A549 (cell line): ENCODE measurements around the gene EXT2.

Experiments
- CEBPB ChIP-seq, 2 experiments: fragments of >200 bp in 1 of 2; sonication (Bioruptor Twin) in 1 of 2; formaldehyde crosslinking in 1 of 2; IDR thresholded peaks; 2 replicates each; pipeline ENCODE4 v1.6.1; 2012 to 2016
- CTCF ChIP-seq: fragments of >200 bp; sonication (Bioruptor Twin); formaldehyde crosslinking; IDR thresholded peaks from 3 replicates; pipeline ENCODE4 v1.5.1; 2016
- EP300 ChIP-seq, 2 experiments: fragments of >200 bp; sonication (Bioruptor Twin); formaldehyde crosslinking; IDR thresholded peaks; 2 replicates in 1 of 2; 3 replicates in 1 of 2; pipeline ENCODE4 v1.6.1; 2016 to 2017
- ESRRA ChIP-seq: fragments of 150-350 bp; IDR thresholded peaks from 2 replicates; pipeline ENCODE4 v1.6.1; 2014; ENCODE audit warnings: mild to moderate bottlenecking, low read length, borderline replicate concordance
- HEYL ChIP-seq: fragments of 250-450 bp; sonication (Bioruptor Pico); IDR thresholded peaks from 2 replicates; pipeline ENCODE4 v1.8.0; 2021; ENCODE audit warnings: mild to moderate bottlenecking, moderate library complexity
- KDM1A ChIP-seq: fragments of 200-600 bp; sonication (generic); IDR thresholded peaks from 2 replicates; pipeline ENCODE4 v1.6.1; 2016; ENCODE audit warnings: low read depth, mild to moderate bottlenecking
- MAFK ChIP-seq: fragments of 450-650 bp; IDR thresholded peaks from 2 replicates; pipeline ENCODE4 v1.6.1; 2014; ENCODE audit not compliant: partially characterized antibody
- POLR2A ChIP-seq: IDR thresholded peaks from 2 replicates; pipeline ENCODE4 v1.6.1; 2012; ENCODE audit warnings: mild to moderate bottlenecking, low read length
- REST ChIP-seq: fragments of 200-600 bp; sonication (generic); IDR thresholded peaks from 2 replicates; pipeline ENCODE4 v1.6.1; 2016; ENCODE audit warnings: antibody characterized with exemption, mild to moderate bottlenecking, moderate library complexity
- SREBF2 ChIP-seq: fragments of 450-650 bp; IDR thresholded peaks from 2 replicates; pipeline ENCODE4 v1.6.1; 2014; ENCODE audit warnings: mild to moderate bottlenecking, moderate library complexity
- USF2 ChIP-seq: fragments of 450-650 bp; IDR thresholded peaks from 2 replicates; pipeline ENCODE4 v1.6.1; 2014; ENCODE audit warnings: antibody characterized with exemption

- TF ChIP-seq REST (no peak), KDM1A (no peak), CTCF (no peak), POLR2A (no peak), CEBPB (IDR thresholded peaks at IDR 0.05) (no peak), HEYL (CRISPR knock-in tag) (no peak), ESRRA (no peak), MAFK (no peak), EP300 (IDR thresholded peaks at IDR 0.05) (no peak), SREBF2 (no peak), USF2 (no peak)
Measured at GRCh38 chr11:44205836-44206235, 110.4 kb downstream of the EXT2 start.
